Renal cortex interstitium (tissue), 11 donors: ENCODE measurements around the gene FOXRED2. TPM values are rescaled to one million over a fixed set of nuclear protein-coding genes. Genes with fewer than 3 reads are reported as not detected.

Experiments used
- DNase-seq, 11 donors: peaks; one replicate each; pipeline ENCODE4 v3.0.0-alpha.2; 2013; ENCODE audit warnings: low read depth in 9 of 11, low spot score in 4 of 11; ENCODE audit errors: extremely low read depth in 1 of 11
- polyA plus RNA-seq, 3 donors: library from polyadenylated mRNA; unstranded; fragments of 120-200 nt; gene quantifications; one replicate each; pipeline ENCODE4 v1.2.1, GENCODE V29; 2013; ENCODE audit not compliant: insufficient read length in 3 of 3

The FOXRED2 gene
- polyA plus RNA-seq, 3 donors: 23.4 to 29.7 (median 26.2) TPM

GRCh38 chr22:36481393-36482168 is 25.3 kb downstream of the FOXRED2 start, which contains the start of gene TXN2:
TSS of gene TXN2 (minus strand) at chr22:36481640. CDS start at chr22:36480837, 803 bp downstream.
- DNase-seq: peak; percentile 89 to 96 (median 94)

GRCh38 chr22:36480941-36481392 is 25.9 kb downstream of the FOXRED2 start:
- DNase-seq: no peak

- DNase-seq: no peak
Measured at GRCh38 chr22:36478966-36479365, 27.9 kb downstream of the FOXRED2 start.

- DNase-seq: no peak
Measured at GRCh38 chr22:36475341-36475740, 31.5 kb downstream of the FOXRED2 start.

- DNase-seq: no peak
Measured at GRCh38 chr22:36472689-36473088, 34.2 kb downstream of the FOXRED2 start.

GRCh38 chr22:36471341-36471821 is 35.5 kb downstream of the FOXRED2 start:
- no peak for DNase-seq

GRCh38 chr22:36470994-36471331 is 35.9 kb downstream of the FOXRED2 start:
- no peak for DNase-seq

- peak in 7 of 11 donors; percentile 71 to 87 (median 79) for DNase-seq
Measured at GRCh38 chr22:36470162-36470993, 36.5 kb downstream of the FOXRED2 start.

- no peak for DNase-seq
Measured at GRCh38 chr22:36469094-36469710, 37.6 kb downstream of the FOXRED2 start.

GRCh38 chr22:36467946-36468345 is 38.9 kb downstream of the FOXRED2 start:
- DNase-seq: no peak

GRCh38 chr22:36467042-36467810 is 39.6 kb downstream of the FOXRED2 start:
- no peak for DNase-seq

- DNase-seq: no peak
Measured at GRCh38 chr22:36466258-36466657, 40.6 kb downstream of the FOXRED2 start.

GRCh38 chr22:36465232-36466021 is 41.4 kb downstream of the FOXRED2 start:
- no peak for DNase-seq

- DNase-seq: no peak
Measured at GRCh38 chr22:36464715-36465231, 42.1 kb downstream of the FOXRED2 start.

GRCh38 chr22:36463783-36464184 is 43.1 kb downstream of the FOXRED2 start:
- no peak for DNase-seq

GRCh38 chr22:36461665-36462649 is 44.9 kb downstream of the FOXRED2 start:
- DNase-seq: peak in 7 of 11 donors; percentile 61 to 87 (median 82)

- DNase-seq: no peak
Measured at GRCh38 chr22:36460202-36460601, 46.6 kb downstream of the FOXRED2 start.
